ENCODE results near the gene ADM5.

DNA sequence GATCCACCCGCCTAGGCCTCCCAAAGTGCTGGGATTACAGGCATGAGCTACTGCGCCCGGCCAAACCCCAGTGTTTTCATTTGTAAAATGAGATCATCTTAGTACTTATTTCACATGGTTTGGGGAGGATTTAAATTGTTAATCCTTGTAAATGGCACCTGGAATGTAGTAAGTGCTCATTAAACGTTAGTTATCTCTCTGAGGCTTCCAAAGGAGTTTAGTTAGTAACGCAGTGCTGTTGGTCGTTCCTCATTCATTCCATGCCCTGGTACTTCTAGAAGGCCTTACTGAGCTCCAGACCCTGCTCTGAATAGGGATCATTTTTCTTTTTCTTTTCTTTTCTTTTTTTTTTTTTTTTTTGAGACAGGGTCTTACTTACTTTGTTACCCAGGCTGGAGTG is 6.7 kb downstream of the ADM5 start:
- TF ChIP-seq SUZ12 (IDR thresholded peaks at IDR 0.05; ENCODE audit: extremely low read depth, insufficient read depth, insufficient read length) (no peak), YY1 (IDR thresholded peaks at IDR 0.05; ENCODE audit: insufficient read depth, insufficient read length) (no peak), ZNF274 (IDR thresholded peaks at IDR 0.05; ENCODE audit: low read depth, low read length) (no peak)
